Panc1 (cell line): ENCODE data around the gene CST6. TPM values are rescaled to one million over a fixed set of nuclear protein-coding genes. Genes with fewer than 3 reads are reported as not detected.
A peak's percentile ranks its signal among the peaks of the same experiment; 100 is the strongest.

Experiments
- ATAC-seq: fragments of 200-7000 bp; cut with Tn5 transposase; 2 replicates; pipeline ENCODE4 v1.9.1; 2020; ENCODE audit warnings: mild to moderate bottlenecking, moderate library complexity
- BruUV-seq: library from RNA; stranded (reverse); fragments of 400-500 nt; replicated peaks from 2 replicates; lab custom pipeline; 2021; lab: Mats Ljungman, UMichigan
- CTCF ChIA-PET: fragments of 300-600 bp; sonication (Branson Sonifier 250); formaldehyde crosslinking; loops from one replicate; lab custom pipeline; 2022; ENCODE audit warnings: antibody characterized with exemption; lab: Charles Lee
- POLR2A ChIA-PET: fragments of 300-600 bp; sonication (Branson Sonifier 250); formaldehyde crosslinking; loops from one replicate; lab custom pipeline; 2022; ENCODE audit warnings: antibody characterized with exemption; lab: Charles Lee
- DNase-seq: peaks from one replicate; pipeline ENCODE4 v3.0.0-alpha.2; 2010; ENCODE audit warnings: low read depth, low spot score
- H3K27ac ChIP-seq: 2 replicates; pipeline ENCODE4 v1.5.1; 2011; ENCODE audit warnings: mild to moderate bottlenecking, low read length, inconsistent platforms
- H3K27me3 ChIP-seq: fragments of 200-500 bp; sonication (Bioruptor generic); 2 replicates; pipeline ENCODE4 v1.6.0; 2014; ENCODE audit warnings: low read length, inconsistent platforms; ENCODE audit not compliant: control insufficient read depth, insufficient read depth
- H3K36me3 ChIP-seq: fragments of 200-500 bp; sonication (Bioruptor generic); 2 replicates; pipeline ENCODE4 v1.5.1; 2014; ENCODE audit warnings: inconsistent platforms, mild to moderate bottlenecking, low read length, moderate library complexity; ENCODE audit not compliant: control insufficient read depth, insufficient read depth
- H3K4me1 ChIP-seq: 2 replicates; pipeline ENCODE4 v1.5.1; 2011; ENCODE audit warnings: inconsistent platforms, mild to moderate bottlenecking, low read length, moderate library complexity; ENCODE audit not compliant: control insufficient read depth, insufficient read depth
- H3K4me3 ChIP-seq, 2 experiments: 2 replicates each; pipeline ENCODE4 v1.5.1; 2011 to 2012; ENCODE audit warnings: low read depth in 2 of 2, low read length in 2 of 2, mild to moderate bottlenecking in 2 of 2, inconsistent platforms in 1 of 2, moderate library complexity in 1 of 2
- H3K9me3 ChIP-seq: fragments of 200-500 bp; sonication (Bioruptor generic); 2 replicates; pipeline ENCODE4 v1.5.1; 2014; ENCODE audit warnings: low read depth, mild to moderate bottlenecking, inconsistent platforms, low read length, moderate library complexity; ENCODE audit not compliant: control insufficient read depth, insufficient read depth
- CTCF ChIP-seq: fragments of 450-650 bp; IDR thresholded peaks from 2 replicates; pipeline ENCODE4 v1.5.1; 2017; ENCODE audit warnings: mild to moderate bottlenecking
- POLR2AphosphoS5 ChIP-seq: IDR thresholded peaks from 2 replicates; pipeline ENCODE4 v1.6.1; 2012; ENCODE audit warnings: mild to moderate bottlenecking, low read depth, low read length, moderate library complexity
- REST ChIP-seq, 2 experiments: IDR thresholded peaks; 2 replicates each; pipeline ENCODE4 v1.6.1; 2011 to 2012; ENCODE audit warnings: low read depth in 2 of 2, control low read depth in 1 of 2, low read length in 1 of 2, mild to moderate bottlenecking in 1 of 2, moderate library complexity in 1 of 2; ENCODE audit not compliant: insufficient read depth in 1 of 2
- SIN3A ChIP-seq: IDR thresholded peaks from 2 replicates; pipeline ENCODE4 v1.6.1; 2012; ENCODE audit warnings: low read depth, mild to moderate bottlenecking, low read length, moderate library complexity, borderline replicate concordance; ENCODE audit not compliant: insufficient read depth
- TCF7L2 ChIP-seq: IDR thresholded peaks from 2 replicates; pipeline ENCODE4 v1.6.1; 2011; ENCODE audit warnings: mild to moderate bottlenecking, low read depth, low read length, inconsistent platforms
- in situ Hi-C: cut with HindIII; loops from 2 replicates; pipeline ENCODE4 v1.10.0; 2016; ENCODE audit warnings: low sequenced_read_pairs, low pct_unique_long_range_greater_than_20kb
- intact Hi-C: fragments of 100-400 bp; cut with micrococcal nuclease; formaldehyde crosslinking; loops from one replicate; pipeline ENCODE4 v1.10.0; 2022; ENCODE audit not compliant: unreplicated experiment
- total RNA-seq: library from RNA; stranded (reverse); gene quantifications from one replicate; pipeline ENCODE4 v1.2.1, GENCODE V29; 2021; ENCODE audit not compliant: unreplicated experiment

Gene CST6
- total RNA-seq, 1 experiment from 2014 or later: 0.23 TPM

- BruUV-seq: no TSS peak
- in situ Hi-C loops: no loop called here
- no peak overlapping the region for H3K4me3 ChIP-seq
- no peaks in the 10 kb centered on the region for H3K4me1 ChIP-seq
- TF ChIP-seq TCF7L2 (no peak), SIN3A (no peak), REST (IDR thresholded peaks at IDR 0.05; ENCODE audit: insufficient read depth in 1 of 2, low read depth in 2 of 2, low read length in 1 of 2) (0 out of 4 replicates have a peak, but pooled peaks of 1 of the 2 experiments have one; percentile 29), CTCF (no peak)
- ChIA-PET CTCF (interaction anchor here (1.8 kb wide), 1 partner anchor 93 kb away, joined by 10 read pairs; the partner anchor contains the start of gene FIBP), POLR2A (no interaction called here)
- DNase-seq (no peak), ATAC-seq (peak; percentile 24)
- H3K36me3 ChIP-seq: peaks cover 2% of the 10 kb centered on the region; the same call in 1 of the 2 replicates
- H3K27me3 ChIP-seq: no peaks in the 10 kb centered on the region
- no peak overlapping the region for H3K27ac ChIP-seq
- H3K9me3 ChIP-seq: no peaks in the 10 kb centered on the region
- intact Hi-C loops: no loop called here
These were observed 29.6 kb upstream of the CST6 start for GRCh38 chr11:65981972-65982823.

GRCh38 chr11:65982824-65983588, 28.8 kb upstream of the CST6 start:
- Histone ChIP-seq H3K9me3 (no peaks in the 10 kb centered on the region), H3K36me3 (peaks cover 2% of the 10 kb centered on the region; the same call in 1 of the 2 replicates), H3K27me3 (no peaks in the 10 kb centered on the region), H3K27ac (no peak overlapping the region), H3K4me1 (no peaks in the 10 kb centered on the region), H3K4me3 (no peak overlapping the region)
- intact Hi-C loops: no loop called here
- TF ChIP-seq CTCF (no peak), POLR2AphosphoS5 (no peak), TCF7L2 (no peak)
- ATAC-seq (no peak), DNase-seq (no peak)
- BruUV-seq: no TSS peak
- in situ Hi-C loops: no loop called here
- ChIA-PET CTCF (interaction anchor here (1.8 kb wide), 1 partner anchor 94 kb away, joined by 10 read pairs; the partner anchor contains the start of gene FIBP), POLR2A (no interaction called here)
